Activated T-helper 9 cell treated with anti-CD3 and anti-CD28 coated beads, Interleukin-2, amount 50 U/mL, for 16 hours (primary cell): ENCODE results near the gene COG5.
"Not testable (repeated sequence)": the region's sequence is repeated elsewhere in the genome, so short reads cannot be mapped to it uniquely, and the experiment has no call there.

Experiments
- DNase-seq: peaks from one replicate; pipeline ENCODE4 v3.0.0-alpha.2; 2020; ENCODE audit warnings: low read depth

Gene COG5

DNA sequence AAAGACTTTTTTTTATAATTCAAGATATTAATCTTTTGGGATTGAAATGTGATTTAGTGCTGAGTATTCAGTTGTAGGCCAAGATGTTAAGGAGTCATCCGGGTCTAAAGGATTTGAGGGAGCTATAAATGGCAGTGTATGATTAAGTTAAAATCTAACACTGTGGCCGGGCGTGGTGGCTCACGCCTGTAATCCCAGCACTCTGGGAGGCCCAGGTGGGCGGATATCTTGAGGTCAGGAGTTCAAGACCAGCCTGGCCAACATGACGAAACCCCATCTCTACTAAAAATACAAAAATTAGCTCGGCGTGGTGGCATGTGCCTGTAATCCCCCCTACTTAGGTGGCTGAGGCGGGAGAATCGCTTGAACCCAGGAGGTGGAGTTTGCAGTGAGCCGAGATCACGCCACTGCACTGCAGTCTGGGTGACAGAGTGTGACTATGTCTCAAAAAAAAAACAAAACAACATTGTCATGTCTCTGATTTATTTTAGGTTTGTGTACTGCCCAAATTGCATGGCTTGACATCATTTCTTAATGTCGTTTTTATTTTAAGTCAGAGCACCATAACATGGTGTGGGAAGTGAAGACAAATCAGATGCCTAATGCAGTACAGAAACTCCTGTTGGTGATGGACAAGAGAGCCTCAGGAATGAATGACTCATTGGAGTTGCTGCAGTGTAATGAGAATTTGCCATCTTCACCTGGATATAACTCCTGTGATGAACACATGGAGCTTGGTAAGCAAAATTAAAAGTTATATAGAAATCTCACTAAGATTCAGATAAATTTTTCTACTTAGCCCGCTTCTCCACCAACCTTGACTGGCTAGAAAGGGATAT lies 384.2 kb downstream of the COG5 start:
- DNase-seq: no peak

DNA sequence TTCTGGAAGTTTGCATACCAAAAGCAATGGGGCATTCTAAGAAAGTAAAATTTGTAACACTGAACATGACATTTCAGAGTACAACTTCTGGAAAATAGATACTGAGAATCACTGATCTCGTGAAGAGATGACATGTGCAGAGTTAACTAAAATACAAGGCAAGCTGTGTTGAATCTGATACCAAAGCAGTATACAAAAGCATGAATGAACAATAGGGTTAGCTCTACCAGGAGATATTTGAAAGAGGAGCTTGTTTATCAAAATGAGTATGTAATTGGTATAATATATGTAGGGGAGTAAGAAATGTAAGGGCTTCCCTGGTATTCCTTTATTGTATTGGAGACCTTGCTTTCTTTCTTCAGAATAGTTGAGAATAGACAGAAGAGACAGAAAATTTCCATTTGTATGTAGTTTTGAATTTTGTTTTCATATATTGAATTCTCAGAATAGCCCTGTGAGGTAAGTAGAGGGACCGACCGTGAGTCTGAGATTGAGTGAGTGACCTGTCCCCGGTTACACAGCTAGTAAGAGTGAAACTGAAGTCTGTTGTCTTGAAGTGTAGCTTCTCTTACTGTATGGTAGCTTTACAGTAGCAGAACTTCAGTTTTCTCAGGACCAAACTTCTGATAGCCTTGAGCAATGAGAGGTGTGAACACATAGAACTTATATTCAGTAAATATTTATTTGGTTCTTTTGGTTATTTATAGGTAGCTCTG lies 389.9 kb downstream of the COG5 start:
- no peak for DNase-seq

- no peak for DNase-seq
Observed at GRCh38 chr7:107173191-107173590, 390.5 kb downstream of the COG5 start.

GRCh38 chr7:107172276-107173032 lies 391.3 kb downstream of the COG5 start:
- DNase-seq: no peak

DNA sequence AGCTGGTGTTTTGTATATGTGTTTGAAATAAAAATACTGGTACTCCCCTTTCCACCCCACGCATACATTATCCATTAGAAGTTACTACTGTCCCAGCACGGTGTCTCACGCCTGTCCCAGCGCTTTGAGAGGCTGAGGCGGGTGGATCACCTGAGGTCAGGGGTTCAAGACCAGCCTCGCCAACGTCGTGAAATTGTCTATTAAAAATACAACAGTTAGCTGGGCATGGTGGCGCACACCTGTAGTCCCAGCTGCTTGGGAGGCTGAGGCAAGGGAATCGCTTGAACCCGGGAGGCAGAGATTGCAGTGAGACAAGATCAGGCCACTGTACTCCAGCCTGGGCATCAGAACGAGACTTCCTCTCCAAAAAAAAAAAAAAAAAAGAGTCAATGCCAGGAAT lies 392.2 kb downstream of the COG5 start:
- no peak for DNase-seq

DNA sequence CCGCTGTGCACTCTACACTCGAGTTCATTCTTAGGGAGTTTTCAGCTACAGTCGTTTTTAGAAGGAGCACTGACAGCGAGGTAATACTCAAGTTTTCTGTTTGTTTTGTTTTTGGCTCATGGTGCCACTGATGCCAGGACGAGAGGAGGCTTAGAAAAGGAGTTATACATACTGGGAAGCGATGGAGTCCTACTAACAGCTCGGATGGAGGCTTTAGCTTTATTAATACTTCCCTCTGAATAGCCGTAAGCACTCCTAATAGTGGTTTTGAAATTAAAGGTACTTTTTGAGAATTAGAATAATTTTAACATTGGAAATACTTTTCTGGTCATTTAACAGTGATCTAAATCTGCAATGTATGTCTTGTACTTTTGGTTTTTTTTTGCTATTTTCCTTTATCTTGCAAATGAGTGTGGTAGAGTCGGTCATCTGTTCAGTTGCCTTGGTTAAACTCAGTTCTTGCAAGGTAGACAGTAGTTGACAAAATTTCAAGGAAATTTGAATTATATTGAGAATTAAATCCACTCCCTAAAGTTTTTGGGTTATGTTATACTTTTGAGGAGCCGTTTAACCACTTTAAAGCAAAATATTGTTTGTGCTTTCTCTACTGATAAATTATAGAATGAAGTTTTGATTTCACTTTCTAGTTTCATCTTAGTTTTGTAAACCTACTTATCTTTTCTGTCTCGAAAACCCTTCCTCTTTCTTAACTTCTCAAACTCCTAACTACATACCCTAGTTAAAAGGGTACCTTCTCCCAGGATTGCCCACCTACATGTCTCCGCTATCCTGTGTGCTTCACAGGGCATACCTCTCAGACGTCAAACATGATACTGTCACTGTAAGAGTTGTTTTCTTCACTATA lies 393.4 kb downstream of the COG5 start:
- no peak for DNase-seq

GRCh38 chr7:107169120-107170050 lies 394.3 kb downstream of the COG5 start:
- peak; percentile 81 for DNase-seq

GRCh38 chr7:107168233-107169119 lies 395.2 kb downstream of the COG5 start, which contains the start of gene HBP1:
Gene HBP1, plus strand, starts transcription at chr7:107169003. Its CDS starts 10,891 bp downstream, at chr7:107179894.
- peak; percentile 96 for DNase-seq

- peak; percentile 58 for DNase-seq
Observed at GRCh38 chr7:107167483-107168232, 396.1 kb downstream of the COG5 start.

DNA sequence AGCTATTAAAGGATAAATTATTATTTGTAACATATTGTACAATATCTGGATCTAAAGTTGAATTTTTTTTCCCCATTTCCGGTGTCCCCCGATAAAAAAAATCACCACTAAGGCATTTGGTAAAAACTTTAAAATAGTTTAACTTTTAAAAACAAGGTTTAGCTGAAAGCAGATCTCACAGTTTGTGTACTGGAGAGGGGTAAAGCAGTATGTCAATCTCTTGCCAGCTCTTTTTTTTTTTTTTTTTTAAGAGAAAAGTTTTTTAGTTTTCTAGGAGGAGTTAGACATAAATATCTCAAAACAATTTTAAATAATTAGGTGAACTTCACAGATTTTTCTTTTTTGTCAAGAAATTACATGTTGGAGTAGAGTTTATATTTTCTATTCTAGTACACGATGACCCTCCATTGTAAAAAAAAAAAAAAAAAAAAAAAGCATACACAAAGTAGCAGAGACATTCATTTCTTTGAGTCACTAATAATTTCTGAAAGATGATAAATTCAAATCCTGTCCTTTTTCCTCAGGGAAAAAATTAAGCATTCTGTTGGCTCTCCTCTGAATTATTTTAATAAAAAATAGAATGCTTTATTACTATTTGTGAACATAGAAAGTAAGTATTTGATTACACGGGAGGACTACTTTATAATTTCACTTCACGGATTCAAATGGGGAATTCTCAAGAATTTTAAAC lies 396.8 kb downstream of the COG5 start:
- no peak for DNase-seq

DNA sequence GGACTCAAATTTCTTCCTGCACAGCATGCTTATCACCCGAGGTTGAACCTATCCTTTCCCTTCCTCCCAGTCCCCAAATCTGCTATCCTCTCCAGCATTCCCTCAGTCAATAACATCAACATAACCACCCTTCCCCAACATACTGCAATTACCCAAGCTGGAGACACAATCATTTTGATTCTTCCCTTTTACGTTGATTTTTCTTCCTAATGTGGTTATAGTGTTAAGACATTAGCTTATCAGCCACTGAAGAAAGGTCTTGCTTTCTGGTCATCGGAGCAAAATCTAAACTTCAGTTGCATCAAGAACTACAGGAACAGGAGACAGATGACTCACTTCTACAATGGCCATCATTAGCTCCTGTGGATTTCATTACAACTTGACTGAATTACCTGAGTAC lies 398.4 kb downstream of the COG5 start:
- DNase-seq: no peak

GRCh38 chr7:107164092-107164491 lies 399.6 kb downstream of the COG5 start:
- no peak for DNase-seq

DNA sequence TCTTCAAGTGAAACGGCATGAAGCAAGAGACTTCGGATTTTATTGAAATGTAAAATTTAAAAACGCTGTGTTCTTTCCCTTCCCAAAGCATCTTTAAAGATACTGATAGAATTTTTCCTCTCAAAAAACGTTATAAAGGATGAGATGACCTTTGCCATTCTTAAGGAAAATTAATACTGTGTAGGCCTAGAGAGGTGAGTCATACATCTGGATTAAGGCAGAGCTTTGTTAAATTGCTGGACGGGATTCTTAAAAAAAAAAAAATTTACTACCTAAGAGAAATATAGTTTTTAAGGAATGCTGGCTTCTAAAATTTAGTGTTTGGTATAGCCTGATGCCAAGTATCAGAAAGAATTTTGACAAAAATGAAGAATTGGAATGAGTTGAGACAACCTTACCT lies 401.2 kb downstream of the COG5 start:
- DNase-seq: no peak

DNA sequence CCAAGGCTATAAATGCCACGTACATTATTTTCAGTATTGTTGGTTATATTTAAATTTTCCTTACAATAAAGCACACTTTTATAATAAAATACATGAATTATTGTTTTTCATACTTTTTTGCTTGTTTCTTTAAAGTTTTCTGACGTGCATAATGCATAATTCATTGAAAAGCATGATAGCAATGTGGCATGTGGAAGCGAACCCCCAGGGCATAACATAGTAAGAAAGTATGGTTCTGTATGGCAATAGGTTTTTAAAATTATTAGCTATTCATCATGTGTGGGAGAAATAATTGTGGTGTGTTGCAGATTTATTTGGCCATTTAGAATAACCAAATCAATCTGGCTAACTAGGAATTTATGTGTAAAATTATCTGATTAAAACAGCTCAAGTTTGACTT lies 402.3 kb downstream of the COG5 start:
- no peak for DNase-seq

GRCh38 chr7:107160389-107160788 lies 403.3 kb downstream of the COG5 start:
- DNase-seq: no peak

- DNase-seq: no peak
Observed at GRCh38 chr7:107158028-107158427, 405.7 kb downstream of the COG5 start.

GRCh38 chr7:107157091-107157490 lies 406.6 kb downstream of the COG5 start:
- no peak for DNase-seq

DNA sequence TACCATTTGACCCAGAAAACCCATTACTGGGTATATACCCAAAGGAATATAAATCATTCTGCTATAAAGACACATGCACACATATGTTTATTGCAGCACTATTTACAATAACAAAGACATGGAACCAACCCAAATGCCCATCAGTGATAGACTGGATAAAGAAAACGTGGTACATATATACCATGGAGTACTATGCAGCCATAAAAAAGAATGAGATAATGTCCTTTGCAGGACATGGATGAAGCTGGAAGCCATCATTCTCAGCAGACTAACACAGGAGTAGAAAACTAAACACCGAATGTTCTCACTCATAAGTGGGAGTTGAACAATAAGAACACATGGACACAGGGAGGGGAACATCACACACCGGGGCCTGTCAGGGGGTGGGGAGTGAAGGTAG lies 408.0 kb downstream of the COG5 start:
- not testable (repeated sequence) for DNase-seq
